ENCODE results near the gene PCSK4.
"Not testable (repeated sequence)": the region's sequence is repeated elsewhere in the genome, so short reads cannot be mapped to it uniquely, and the experiment has no call there.

PCSK4 gene

GRCh38 chr19:1490311-1491113 is at the start of gene PCSK4:
TSS of gene PCSK4 (minus strand) at chr19:1490350. CDS start at chr19:1490346, 4 bp downstream.
- peak; percentile 99 for DNase-seq (ENCODE audit: low spot score)
- TF ChIP-seq CTCF (IDR thresholded peaks at IDR 0.05; ENCODE audit: extremely low read depth, missing control alignments): no peak

- not testable (repeated sequence) for DNase-seq (ENCODE audit: low spot score)
Measured at GRCh38 chr19:1539749-1540148, 49.6 kb upstream of the PCSK4 start.

GRCh38 chr19:1538978-1539377 is 48.8 kb upstream of the PCSK4 start:
- no peak for TF ChIP-seq CTCF (IDR thresholded peaks at IDR 0.05; ENCODE audit: extremely low read depth, missing control alignments)
- no peak for DNase-seq (ENCODE audit: low spot score)

GRCh38 chr19:1535699-1536098 is 45.5 kb upstream of the PCSK4 start:
- DNase-seq (ENCODE audit: low spot score): not testable (repeated sequence)

- no peak for DNase-seq (ENCODE audit: low spot score)
- no peak for TF ChIP-seq CTCF (IDR thresholded peaks at IDR 0.05; ENCODE audit: extremely low read depth, missing control alignments)
Measured at GRCh38 chr19:1534972-1535371, 44.8 kb upstream of the PCSK4 start.

- no peak for TF ChIP-seq CTCF (IDR thresholded peaks at IDR 0.05; ENCODE audit: extremely low read depth, missing control alignments)
- no peak for DNase-seq (ENCODE audit: low spot score)
Measured at GRCh38 chr19:1533510-1534150, 43.5 kb upstream of the PCSK4 start.

GRCh38 chr19:1532003-1532402 is 41.9 kb upstream of the PCSK4 start:
- DNase-seq (ENCODE audit: low spot score): no peak
- TF ChIP-seq CTCF (IDR thresholded peaks at IDR 0.05; ENCODE audit: extremely low read depth, missing control alignments): no peak

- TF ChIP-seq CTCF (IDR thresholded peaks at IDR 0.05; ENCODE audit: extremely low read depth, missing control alignments): no peak
- DNase-seq (ENCODE audit: low spot score): no peak
Measured at GRCh38 chr19:1531587-1531986, 41.4 kb upstream of the PCSK4 start.

- not testable (repeated sequence) for DNase-seq (ENCODE audit: low spot score)
Measured at GRCh38 chr19:1530856-1531255, 40.7 kb upstream of the PCSK4 start.

All from GM20000 (cell line).